ENCODE results near the gene NAV2. TPM values are rescaled to one million over a fixed set of nuclear protein-coding genes. Genes with fewer than 3 reads are reported as not detected.

The NAV2 gene
- total and polyA plus RNA-seq, 10 donors, result 0.46 to 11.6 (median 4.1) TPM

- H3K27me3 ChIP-seq (replicated peaks in 1 of 7), result no peaks in the 10 kb centered on the region
- DNase-seq, result no peak
- H3K4me1 ChIP-seq, result peaks cover 0 to 12% (median 6%) of the 10 kb centered on the region in 6 donors
- H3K4me3 ChIP-seq, result no peak overlapping the region
- H3K36me3 ChIP-seq, result no peaks in the 10 kb centered on the region
- TF ChIP-seq POLR2AphosphoS5 (IDR thresholded peaks at IDR 0.05) (no peak), CTCF (IDR thresholded peaks at IDR 0.05 in 8 of 11, conservative IDR thresholded peaks at IDR 0.05 in 3 of 11) (no peak), POLR2A (IDR thresholded peaks at IDR 0.05) (no peak)
- 19 to 37% (median 25%) methylated on average over 4 of the region's 4 CpGs for WGBS, 5 donors
- intact Hi-C loops (cut with DNase I; ENCODE audit: low total_unique reads), result no loop called here
- peaks cover 0 to 3% (median 0%) of the 10 kb centered on the region in 8 donors for H3K9me3 ChIP-seq
- no peak overlapping the region for H3K27ac ChIP-seq
Measured at GRCh38 chr11:19853920-19854319, 141.3 kb downstream of the NAV2 start.

GRCh38 chr11:19861171-19861570 is 148.5 kb downstream of the NAV2 start:
- H3K36me3 ChIP-seq, result no peaks in the 10 kb centered on the region
- no peaks in the 10 kb centered on the region for H3K9me3 ChIP-seq
- intact Hi-C loops (cut with DNase I; ENCODE audit: low total_unique reads), result no loop called here
- H3K27me3 ChIP-seq (replicated peaks in 1 of 7), result no peaks in the 10 kb centered on the region
- WGBS, 5 donors, result 47 to 70% (median 60%) methylated on average over 5 of the region's 5 CpGs
- TF ChIP-seq POLR2AphosphoS5 (IDR thresholded peaks at IDR 0.05) (peak in 1 of 3 donors; percentile 27), CTCF (IDR thresholded peaks at IDR 0.05 in 8 of 11, conservative IDR thresholded peaks at IDR 0.05 in 3 of 11) (no peak), POLR2A (IDR thresholded peaks at IDR 0.05) (no peak)
- no peak overlapping the region for H3K4me3 ChIP-seq
- no peak for DNase-seq
- peak overlapping the region in 4 of 8 donors; percentile 1 to 30 (median 21) for H3K27ac ChIP-seq
- H3K4me1 ChIP-seq, result peaks cover 0 to 18% (median 8%) of the 10 kb centered on the region in 6 donors

- H3K4me1 ChIP-seq, result peaks cover 0 to 18% (median 8%) of the 10 kb centered on the region in 6 donors
Measured at GRCh38 chr11:19862091-19862490, 149.5 kb downstream of the NAV2 start.

More at GRCh38 chr11:19862091-19862490, 149.5 kb downstream of the NAV2 start:
- intact Hi-C loops (cut with DNase I; ENCODE audit: low total_unique reads), result no loop called here
- TF ChIP-seq CTCF (IDR thresholded peaks at IDR 0.05 in 8 of 11, conservative IDR thresholded peaks at IDR 0.05 in 3 of 11), result no peak
- TF ChIP-seq POLR2A (IDR thresholded peaks at IDR 0.05), result no peak
- no peak for TF ChIP-seq POLR2AphosphoS5 (IDR thresholded peaks at IDR 0.05)
- H3K9me3 ChIP-seq, result no peaks in the 10 kb centered on the region
- no peaks in the 10 kb centered on the region for H3K36me3 ChIP-seq
- 85 to 90% (median 87%) methylated on average over 4 of the region's 4 CpGs for WGBS, 5 donors
- no peak for DNase-seq
- H3K4me3 ChIP-seq, result no peak overlapping the region
- H3K27me3 ChIP-seq (replicated peaks in 1 of 7), result no peaks in the 10 kb centered on the region
- H3K27ac ChIP-seq, result peak overlapping the region in 1 of 8 donors; percentile 26
